GM21360 (cell line): ENCODE measurements around the gene NOG.

Source experiments
- ATAC-seq: cut with Tn5 transposase; IDR thresholded peaks from one replicate; pipeline ENCODE4 v1.9.1; 2021; ENCODE audit warnings: mild to moderate bottlenecking, moderate library complexity; ENCODE audit not compliant: unreplicated experiment

The NOG gene

DNA sequence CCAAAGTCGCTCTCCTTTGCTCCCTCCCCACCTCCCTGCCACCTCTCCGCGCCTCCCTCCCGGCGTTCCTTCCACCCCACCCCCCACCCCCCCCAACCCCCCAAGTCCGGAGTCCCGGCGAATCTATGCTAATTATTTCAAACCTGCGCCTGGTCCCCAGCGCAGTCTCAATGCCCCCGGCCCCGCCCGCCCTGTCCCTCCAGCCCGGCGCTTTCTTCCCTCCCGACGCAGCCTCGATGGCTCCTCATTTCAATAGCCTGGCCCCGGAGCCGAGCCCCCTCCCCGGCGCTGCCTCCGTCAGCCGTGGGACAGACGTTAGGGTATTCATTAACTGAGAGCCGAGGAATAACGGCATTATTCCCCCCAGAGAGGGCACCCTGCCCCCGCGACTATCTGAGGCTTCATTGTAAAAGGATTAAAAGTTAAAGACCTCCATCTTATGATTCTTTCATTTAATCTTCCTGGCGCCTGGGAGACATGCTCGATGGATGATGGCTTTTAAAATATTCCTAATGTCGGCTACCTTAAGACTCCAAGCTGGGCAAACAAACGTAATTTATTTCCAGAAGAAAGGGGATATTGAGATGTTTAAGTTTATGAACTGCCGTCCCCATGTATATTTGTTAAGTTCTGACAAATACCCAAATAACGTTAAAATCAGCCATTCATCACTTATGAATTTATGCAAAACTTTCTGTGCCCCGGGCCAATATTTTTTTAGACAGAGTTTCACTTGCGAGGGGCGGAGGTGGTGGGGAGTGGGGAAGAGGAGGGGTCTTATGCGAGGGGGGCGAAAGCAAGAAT is 3.4 kb downstream of the NOG start:
- no peak for ATAC-seq

GRCh38 chr17:56597495-56597990 is 4.0 kb downstream of the NOG start:
- ATAC-seq = no peak

- ATAC-seq = no peak
Observed at GRCh38 chr17:56598466-56598865, 5.0 kb downstream of the NOG start.

- no peak for ATAC-seq
Observed at GRCh38 chr17:56599088-56599487, 5.6 kb downstream of the NOG start.

DNA sequence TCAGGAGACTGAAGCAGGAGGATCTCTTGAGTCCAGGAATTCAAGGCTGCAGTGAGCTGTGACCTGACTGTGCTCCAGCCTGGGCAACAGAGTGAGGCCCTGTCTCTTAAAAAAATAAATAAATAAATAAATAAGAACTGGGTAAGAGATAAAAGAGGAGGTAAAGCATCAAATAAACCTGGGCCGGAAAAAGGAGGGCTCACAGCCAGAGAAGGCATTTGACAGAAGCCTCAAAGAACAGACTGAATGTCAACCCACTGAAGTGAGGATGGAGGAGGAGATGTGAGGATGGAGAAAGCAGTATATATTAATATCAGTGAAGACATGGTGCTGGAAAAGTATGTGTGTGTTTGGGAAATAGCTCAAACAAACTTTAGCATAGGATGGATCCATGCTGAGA is 6.1 kb downstream of the NOG start:
- ATAC-seq = no peak

DNA sequence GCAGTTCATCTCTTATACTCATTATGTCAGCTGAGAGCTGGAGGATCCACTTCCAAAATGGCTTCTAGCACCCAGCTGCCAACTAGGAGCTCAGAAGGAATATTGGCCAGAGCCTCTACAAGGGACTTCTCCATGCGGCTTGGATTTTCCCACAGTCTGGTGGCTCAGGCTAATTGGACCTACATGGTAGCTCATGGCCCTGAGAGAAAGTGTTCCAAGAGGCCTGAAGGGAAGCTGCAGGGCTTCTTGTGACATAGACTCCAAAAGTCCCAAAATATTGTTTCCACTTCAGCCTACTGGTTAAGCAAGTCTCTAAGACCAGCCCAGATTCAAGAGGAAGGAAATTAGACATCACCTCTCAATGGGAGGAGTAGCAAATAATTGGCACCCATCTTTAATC is 6.8 kb downstream of the NOG start:
- ATAC-seq = no peak

DNA sequence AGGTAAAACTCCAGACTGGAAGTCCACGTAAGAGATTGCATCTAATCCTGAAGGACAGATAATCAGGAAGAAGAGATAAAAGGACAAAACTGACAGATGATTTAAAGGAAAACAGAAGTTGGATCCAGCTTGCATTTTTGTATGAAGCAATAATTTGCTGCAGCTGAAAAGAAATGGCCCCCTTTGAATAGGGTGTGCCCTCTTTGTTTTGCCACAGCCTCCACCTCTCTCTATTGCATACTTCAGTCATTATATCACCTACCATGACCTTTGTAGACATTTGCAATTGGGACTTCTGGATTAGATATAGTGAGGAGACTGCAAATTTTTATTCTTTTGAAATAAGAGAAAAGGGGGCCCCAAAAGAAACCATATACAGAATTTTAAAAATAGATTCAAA is 8.1 kb downstream of the NOG start:
- no peak for ATAC-seq

- no peak for ATAC-seq
Observed at GRCh38 chr17:56602292-56603130, 9.0 kb downstream of the NOG start.

DNA sequence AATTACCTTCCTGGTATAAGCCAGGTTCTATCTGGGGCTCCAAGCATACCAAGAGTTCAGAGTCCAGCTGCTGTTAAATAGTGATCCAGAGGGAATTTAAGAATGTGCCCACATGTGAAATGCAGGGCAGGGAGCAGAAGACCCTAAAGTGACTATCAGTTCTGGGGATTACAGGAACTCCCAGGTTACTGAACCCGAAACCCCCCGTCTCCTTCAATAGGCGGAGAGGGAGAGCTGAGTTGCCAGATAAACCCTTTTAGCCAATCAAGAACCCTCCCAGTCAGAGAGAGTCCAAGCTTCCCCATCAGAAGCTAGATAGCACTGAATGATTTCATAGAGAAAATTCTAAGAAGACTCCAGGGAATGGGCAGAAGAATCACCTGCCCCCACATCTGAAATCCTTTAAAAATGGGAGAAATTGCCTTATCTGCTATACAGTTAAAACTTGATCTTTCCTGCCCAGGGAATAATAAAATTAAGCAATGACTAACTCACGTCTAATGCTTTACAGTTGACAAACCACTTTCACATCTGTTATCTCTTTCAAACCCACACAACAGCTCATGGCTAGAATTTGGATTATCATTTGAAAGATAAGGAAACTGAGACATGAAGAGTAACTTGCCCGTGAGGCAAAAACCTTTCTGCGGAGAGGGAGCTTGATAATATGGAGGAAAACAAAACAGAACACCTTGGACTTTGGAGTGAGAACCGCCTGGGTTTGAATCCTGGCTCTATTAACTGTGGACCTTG is 10.2 kb downstream of the NOG start:
- no peak for ATAC-seq

- no peak for ATAC-seq
Observed at GRCh38 chr17:56604691-56605290, 11.3 kb downstream of the NOG start.

- ATAC-seq = no peak
Observed at GRCh38 chr17:56608944-56609343, 15.4 kb downstream of the NOG start.

- no peak for ATAC-seq
Observed at GRCh38 chr17:56610321-56610720, 16.8 kb downstream of the NOG start.

- ATAC-seq = no peak
Observed at GRCh38 chr17:56613131-56613530, 19.6 kb downstream of the NOG start.

- no peak for ATAC-seq
Observed at GRCh38 chr17:56614522-56614921, 21.0 kb downstream of the NOG start.

- ATAC-seq = no peak
Observed at GRCh38 chr17:56616239-56616638, 22.7 kb downstream of the NOG start.

DNA sequence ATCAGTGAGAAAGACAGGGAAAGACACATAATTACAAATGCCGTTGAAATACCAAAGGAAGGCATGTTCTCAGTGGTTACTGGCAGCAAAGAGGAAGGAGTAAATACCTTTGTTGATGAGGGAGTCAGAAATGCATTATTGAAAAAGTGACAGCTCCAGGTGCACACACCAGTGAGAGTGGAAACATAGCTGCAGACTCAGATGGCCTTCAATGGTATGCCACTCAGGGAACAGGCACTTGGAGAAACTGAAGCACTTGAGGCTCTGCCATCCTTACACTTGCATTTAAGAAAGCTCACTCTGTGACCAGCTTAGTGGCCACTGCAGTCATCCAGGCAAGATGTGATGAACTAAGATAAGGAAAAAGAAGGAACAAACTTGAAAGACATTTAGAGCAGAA is 29.9 kb downstream of the NOG start:
- ATAC-seq = no peak

DNA sequence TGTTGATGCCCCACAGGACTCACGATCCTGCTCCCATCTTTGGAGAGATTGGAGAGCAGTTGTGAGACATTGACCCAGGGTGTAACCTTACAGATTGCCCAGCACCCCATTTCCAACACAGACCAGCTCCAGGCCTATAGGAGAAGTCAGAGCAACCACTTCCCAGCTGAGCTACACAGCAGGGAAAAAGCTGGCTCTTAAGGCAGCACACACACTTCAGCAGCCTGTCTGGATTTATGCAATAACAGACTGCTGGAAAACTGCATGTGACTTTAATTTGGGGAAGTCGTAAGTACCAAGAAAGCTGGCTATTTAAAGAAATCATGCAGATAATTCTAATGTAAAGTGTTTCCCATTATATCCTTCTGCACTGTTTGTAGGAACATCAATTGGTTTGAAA is 30.8 kb downstream of the NOG start:
- ATAC-seq = no peak

GRCh38 chr17:56624912-56625311 is 31.4 kb downstream of the NOG start:
- ATAC-seq = no peak

DNA sequence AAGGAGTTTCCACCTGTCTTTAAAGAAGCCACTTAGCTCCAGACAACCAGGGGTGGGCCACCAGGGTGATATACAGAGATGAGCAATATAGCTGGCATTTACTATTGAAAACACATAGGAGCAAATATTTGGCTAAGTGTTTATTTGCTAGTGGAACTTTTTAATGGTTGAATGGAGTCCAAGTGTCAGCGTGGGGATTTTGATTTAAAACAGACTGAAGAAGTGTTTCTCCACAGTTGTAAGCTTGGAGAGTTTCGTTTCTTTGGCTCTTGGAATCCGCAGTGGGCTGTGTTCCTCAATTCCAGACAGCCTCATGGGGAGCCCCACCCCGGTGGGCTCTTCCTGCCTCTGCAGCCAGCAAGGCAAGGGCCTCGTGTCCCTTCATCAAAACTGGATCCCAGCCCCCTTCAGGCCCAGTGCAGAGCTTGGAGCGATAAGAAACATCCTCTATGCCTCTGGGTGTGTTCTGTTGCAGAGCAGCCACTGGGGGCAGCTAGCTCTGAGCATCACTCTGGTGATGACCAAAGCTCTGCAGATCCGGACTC is 36.1 kb downstream of the NOG start:
- ATAC-seq = no peak

DNA sequence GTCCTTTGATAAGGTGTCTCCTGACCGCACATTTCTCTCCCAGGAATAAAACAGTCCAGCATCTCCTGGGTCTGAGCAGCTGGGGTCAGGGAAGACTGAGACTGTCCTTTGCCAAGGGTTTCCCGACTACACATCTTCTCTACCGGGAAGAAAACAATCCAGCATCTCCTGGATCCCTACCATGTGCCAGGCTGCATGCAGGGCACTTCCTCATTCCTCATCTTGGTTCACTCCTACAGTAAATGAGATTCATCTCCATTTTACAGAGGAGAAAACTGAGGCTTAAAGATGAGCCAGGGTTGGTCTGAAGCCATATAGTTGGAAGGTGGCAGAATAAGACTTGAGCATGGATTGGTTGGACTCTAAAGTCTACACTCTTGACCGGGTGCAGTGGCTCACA is 36.7 kb downstream of the NOG start:
- ATAC-seq = no peak

GRCh38 chr17:56633681-56634080 is 40.2 kb downstream of the NOG start:
- ATAC-seq = no peak
